DND-41 (cell line): ENCODE data around the gene EIF4G3.

Experiments
- ATAC-seq: fragments of 200-7000 bp; cut with Tn5 transposase; 3 replicates; pipeline ENCODE4 v1.9.1; 2021; ENCODE audit warnings: low read depth; ENCODE audit not compliant: insufficient read depth
- DNase-seq: peaks from one replicate; pipeline ENCODE4 v3.0.0-alpha.2; 2020
- H2AFZ ChIP-seq: 2 replicates; pipeline ENCODE4 v1.6.0; 2012; ENCODE audit warnings: low read depth, low read length
- H3K27ac ChIP-seq: 2 replicates; pipeline ENCODE4 v1.5.1; 2012; ENCODE audit warnings: low read length, inconsistent platforms
- H3K27me3 ChIP-seq: fragments of 200-600 bp; sonication (generic); 2 replicates; pipeline ENCODE4 v1.6.0; 2012; ENCODE audit warnings: low read length, mild to moderate bottlenecking, inconsistent platforms; ENCODE audit not compliant: insufficient read depth, poor library complexity
- H3K36me3 ChIP-seq: 2 replicates; pipeline ENCODE4 v1.5.1; 2012; ENCODE audit warnings: low read length, inconsistent platforms; ENCODE audit not compliant: insufficient read depth
- H3K4me1 ChIP-seq: 2 replicates; pipeline ENCODE4 v1.5.1; 2012; ENCODE audit warnings: mild to moderate bottlenecking, low read length; ENCODE audit not compliant: insufficient read depth
- H3K4me2 ChIP-seq: 2 replicates; pipeline ENCODE4 v1.6.0; 2012; ENCODE audit warnings: mild to moderate bottlenecking, moderate library complexity, low read length, inconsistent platforms; ENCODE audit not compliant: insufficient read depth
- H3K4me3 ChIP-seq, 2 experiments: fragments of 200-600 bp in 1 of 2; shearing (Covaris generic) in 1 of 2; 2 replicates each; pipeline ENCODE4 v1.5.1; 2012 to 2016; ENCODE audit warnings: inconsistent platforms in 2 of 2, low read length in 2 of 2, mild to moderate bottlenecking in 2 of 2, low read depth in 1 of 2, moderate library complexity in 1 of 2
- H3K79me2 ChIP-seq: 2 replicates; pipeline ENCODE4 v1.6.0; 2012; ENCODE audit warnings: low read length, inconsistent platforms; ENCODE audit not compliant: insufficient read depth
- H3K9ac ChIP-seq: 2 replicates; pipeline ENCODE4 v1.6.0; 2012; ENCODE audit warnings: low read depth, mild to moderate bottlenecking, inconsistent platforms, low read length, moderate library complexity
- H3K9me3 ChIP-seq: 2 replicates; pipeline ENCODE4 v1.5.1; 2012; ENCODE audit warnings: low read length, moderate library complexity, mild to moderate bottlenecking, inconsistent platforms; ENCODE audit not compliant: insufficient read depth, severe bottlenecking
- H4K20me1 ChIP-seq: 2 replicates; pipeline ENCODE4 v1.6.0; 2012; ENCODE audit warnings: low read length; ENCODE audit not compliant: insufficient read depth
- CTCF ChIP-seq: IDR thresholded peaks from 2 replicates; pipeline ENCODE4 v1.5.1; 2012; ENCODE audit warnings: borderline replicate concordance, low read length, moderate library complexity, mild to moderate bottlenecking; ENCODE audit not compliant: poor library complexity, severe bottlenecking; ENCODE audit errors: extremely low read depth
- EZH2 ChIP-seq: IDR thresholded peaks from 3 replicates; pipeline ENCODE4 v1.6.1; 2012; ENCODE audit warnings: borderline replicate concordance, low read depth, mild to moderate bottlenecking, moderate library complexity, low read length, inconsistent platforms; ENCODE audit not compliant: severe bottlenecking

Gene EIF4G3

GRCh38 chr1:21104683-21105082, 72.0 kb downstream of the EIF4G3 start:
- Histone ChIP-seq H3K9ac (no peak overlapping the region), H3K4me2 (no peak overlapping the region), H3K4me1 (no peaks in the 10 kb centered on the region), H3K4me3 (no peak overlapping the region), H2AFZ (no peak overlapping the region), H3K27ac (no peak overlapping the region), H3K36me3 (peaks cover 12% of the 10 kb centered on the region; the same call in 1 of the 2 replicates), H3K27me3 (no peaks in the 10 kb centered on the region), H4K20me1 (no peaks in the 10 kb centered on the region), H3K9me3 (no peaks in the 10 kb centered on the region), H3K79me2 (no peaks in the 10 kb centered on the region)
- DNase-seq (no peak), ATAC-seq (no peak)
- TF ChIP-seq CTCF (no peak), EZH2 (no peak)

- Histone ChIP-seq H3K9me3 (no peaks in the 10 kb centered on the region), H3K4me3 (no peak overlapping the region), H3K4me1 (no peaks in the 10 kb centered on the region), H3K9ac (no peak overlapping the region), H3K27ac (no peak overlapping the region), H2AFZ (no peak overlapping the region), H3K4me2 (no peak overlapping the region), H4K20me1 (no peaks in the 10 kb centered on the region), H3K79me2 (no peaks in the 10 kb centered on the region), H3K36me3 (peaks cover 17% of the 10 kb centered on the region; the same call in 1 of the 2 replicates), H3K27me3 (no peaks in the 10 kb centered on the region)
- ATAC-seq (no peak), DNase-seq (no peak)
- no peak for TF ChIP-seq CTCF
- no peak for TF ChIP-seq EZH2
Observed at GRCh38 chr1:21100481-21100921, 76.2 kb downstream of the EIF4G3 start.

GRCh38 chr1:21099869-21100131, 76.9 kb downstream of the EIF4G3 start:
- Histone ChIP-seq H3K4me1 (no peaks in the 10 kb centered on the region), H3K4me3 (no peak overlapping the region), H4K20me1 (no peaks in the 10 kb centered on the region), H3K9me3 (no peaks in the 10 kb centered on the region), H3K79me2 (no peaks in the 10 kb centered on the region), H3K27me3 (no peaks in the 10 kb centered on the region), H2AFZ (no peak overlapping the region), H3K27ac (no peak overlapping the region), H3K9ac (no peak overlapping the region), H3K4me2 (no peak overlapping the region), H3K36me3 (peaks cover 19% of the 10 kb centered on the region; the same call in 1 of the 2 replicates)
- ATAC-seq (no peak), DNase-seq (no peak)
- no peak for TF ChIP-seq EZH2
- no peak for TF ChIP-seq CTCF
